Heart left ventricle (tissue), 13 donors: ENCODE results near the gene SHROOM1.
"Not testable (repeated sequence)": the region's sequence is repeated elsewhere in the genome, so short reads cannot be mapped to it uniquely, and the experiment has no call there.

ENCODE experiments used
- POLR2A ChIP-seq, 2 donors: fragments of 450-650 bp; IDR thresholded peaks; one replicate each; pipeline ENCODE4 v1.6.1; 2017; ENCODE audit warnings: antibody characterized with exemption in 2 of 2, mild to moderate bottlenecking in 2 of 2, moderate library complexity in 2 of 2
- TF ChIP-seq, protein P1 (sequence below), 12 donors: fragments of 200-600 bp; sonication (generic) in 4 of 12; IDR thresholded peaks; one replicate each; pipeline versions ENCODE4 v1.5.0 to v1.8.0; 2018 to 2022; ENCODE audit warnings: antibody characterized with exemption in 12 of 12, mild to moderate bottlenecking in 5 of 12
- donor health status: ischemic (EF 13 %, LVEDD 7.1; RV severe dilation, severe dysfunction).
- donor health status: DM: no; HTN: yes; CAD: no.
- donor health status: DM: no; HTN: no; CAD: no.
- donor health status: ischemic (EF 25% LVEDD 6.9; RV normal size, moderate dysfunction).
- donor health status: ischemic (EF 25% LVEDD 5.7; RV mildly dilated, moderate dysfunction).
- donor health status: ischemic (EF 35%, LVEDD 5.7; RV mildly dilated, moderate dysfunction).
- donor health status: nonischemic (EF 11% LVEDD 7.7; RV severe dilation, severe dysfunction).
- donor health status: DM: yes; HTN: yes; CAD: no.
- donor health status: PGD.
- donor health status: ischemic (EF 29% LVEDD 5.4; RV normal size, mild dysfunction).
- donor health status: nonischemic (EF 23%, LVEDD 6.1; RV moderate dilation, normal function).

DNA sequence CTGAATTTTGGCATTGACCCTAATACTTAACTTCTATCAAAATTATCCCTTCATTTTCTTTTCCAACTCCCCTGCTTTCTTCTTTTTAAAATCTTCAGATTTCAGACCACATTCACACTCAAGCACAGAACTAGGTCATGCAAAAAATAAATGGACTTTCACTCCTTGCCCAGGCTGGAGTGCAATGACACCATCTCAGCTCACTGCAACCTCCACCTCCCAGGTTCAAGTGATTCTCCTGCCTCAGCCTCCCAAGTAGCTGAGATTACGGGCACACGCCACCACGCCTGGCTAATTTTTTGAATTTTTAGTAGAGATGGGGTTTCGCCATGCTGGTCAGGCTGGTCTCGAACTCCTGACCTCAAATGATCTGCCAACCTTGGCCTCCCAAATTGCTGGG, 24.5 kb upstream of the SHROOM1 start:
- TF ChIP-seq, protein P1, sequence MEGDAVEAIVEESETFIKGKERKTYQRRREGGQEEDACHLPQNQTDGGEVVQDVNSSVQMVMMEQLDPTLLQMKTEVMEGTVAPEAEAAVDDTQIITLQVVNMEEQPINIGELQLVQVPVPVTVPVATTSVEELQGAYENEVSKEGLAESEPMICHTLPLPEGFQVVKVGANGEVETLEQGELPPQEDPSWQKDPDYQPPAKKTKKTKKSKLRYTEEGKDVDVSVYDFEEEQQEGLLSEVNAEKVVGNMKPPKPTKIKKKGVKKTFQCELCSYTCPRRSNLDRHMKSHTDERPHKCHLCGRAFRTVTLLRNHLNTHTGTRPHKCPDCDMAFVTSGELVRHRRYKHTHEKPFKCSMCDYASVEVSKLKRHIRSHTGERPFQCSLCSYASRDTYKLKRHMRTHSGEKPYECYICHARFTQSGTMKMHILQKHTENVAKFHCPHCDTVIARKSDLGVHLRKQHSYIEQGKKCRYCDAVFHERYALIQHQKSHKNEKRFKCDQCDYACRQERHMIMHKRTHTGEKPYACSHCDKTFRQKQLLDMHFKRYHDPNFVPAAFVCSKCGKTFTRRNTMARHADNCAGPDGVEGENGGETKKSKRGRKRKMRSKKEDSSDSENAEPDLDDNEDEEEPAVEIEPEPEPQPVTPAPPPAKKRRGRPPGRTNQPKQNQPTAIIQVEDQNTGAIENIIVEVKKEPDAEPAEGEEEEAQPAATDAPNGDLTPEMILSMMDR (IDR thresholded peaks at IDR 0.05), result not testable (repeated sequence)
- TF ChIP-seq POLR2A (IDR thresholded peaks at IDR 0.05), result not testable (repeated sequence)
